ENCODE results near the gene AUTS2. TPM values are rescaled to one million over a fixed set of nuclear protein-coding genes. Genes with fewer than 3 reads are reported as not detected.

The AUTS2 gene
- total and polyA plus RNA-seq, 9 of the 15 experiments (the other 6 are each of a cell fraction or from before 2014, with no cell fraction given) = 0.58 TPM; not detected in 8

GRCh38 chr7:70619130-70619529 is 1020.9 kb downstream of the AUTS2 start (continued):
- no peak for TF ChIP-seq ZNF609 (CRISPR knock-in tag; IDR thresholded peaks at IDR 0.05; ENCODE audit: borderline replicate concordance)
- TF ChIP-seq CAMTA2 (CRISPR knock-in tag; conservative IDR thresholded peaks at IDR 0.05) = no peak
- TF ChIP-seq ZNF445 (CRISPR knock-in tag; IDR thresholded peaks at IDR 0.05; ENCODE audit: low read depth) = no peak
- TF ChIP-seq POLR3G (IDR thresholded peaks at IDR 0.05; ENCODE audit: extremely low read depth, insufficient read length, insufficient replicate concordance) = no peak
- no peak for TF ChIP-seq TRIM24 (IDR thresholded peaks at IDR 0.05)
- TF ChIP-seq SRSF3 (IDR thresholded peaks at IDR 0.05; ENCODE audit: insufficient read depth, low read length) = no peak

- no peak overlapping the region for H3K4me2 ChIP-seq (ENCODE audit: insufficient read depth, low read length)
- no peaks in the 10 kb centered on the region for H3K9me3 ChIP-seq (replicated peaks; ENCODE audit: control insufficient read depth, insufficient read depth, low read depth, low read length)
- TF ChIP-seq ELF1 (tag; IDR thresholded peaks at IDR 0.05) = no peak
- peak; percentile 37; the same call in 1 of the 2 replicates for TF ChIP-seq MAFF (IDR thresholded peaks at IDR 0.05; ENCODE audit: low read length)
- TF ChIP-seq RFX7 (CRISPR knock-in tag; IDR thresholded peaks at IDR 0.05) = no peak
- peak; percentile 47; the same call in 1 of the 2 replicates for TF ChIP-seq MAFK (IDR thresholded peaks at IDR 0.05; ENCODE audit: low read length)
- peak; percentile 42 for TF ChIP-seq ZNF316 (IDR thresholded peaks at IDR 0.05)
- H3K4me3 ChIP-seq = no peak overlapping the region
- H4K20me1 ChIP-seq (replicated peaks; ENCODE audit: control insufficient read depth, insufficient read depth, low read length) = 0 out of 2 replicates have a peak, but pooled peaks cover 8% of the 10 kb centered on the region
- H3K27me3 ChIP-seq (ENCODE audit: control insufficient read depth in 2 of 2, insufficient read depth in 2 of 2, low read length in 2 of 2) = peaks cover 17 to 52% of the 10 kb centered on the region in 2 experiments
- WGBS (ENCODE audit: insufficient coverage, low coverage, missing lambda C conversion rate) = 4% methylated on average over 7 of the region's 7 CpGs
- H3K79me2 ChIP-seq (ENCODE audit: control insufficient read depth, insufficient read depth, low read length) = no peaks in the 10 kb centered on the region
- intact Hi-C loops (cut with micrococcal nuclease) = no loop called here
- in situ Hi-C loops (cut with MboI) = no loop called here
- no peaks in the 10 kb centered on the region for H3K36me3 ChIP-seq (ENCODE audit: control insufficient read depth, insufficient read depth, low read length)
- DNase-seq (ENCODE audit: extremely low read depth in 1 of 4, low spot score in 3 of 4) (no peak), ATAC-seq (no peak), FAIRE-seq (no peak)
- ChIA-PET POLR2A (no interaction called here), CTCF (ENCODE audit: low intra/inter-chr PET ratio) (no interaction called here)
- no peak overlapping the region for H3K27ac ChIP-seq (ENCODE audit: extremely low read depth, low read depth, low read length)
- no peak overlapping the region for H2AFZ ChIP-seq (ENCODE audit: low read depth, low read length)
- no peaks in the 10 kb centered on the region for H3K9me1 ChIP-seq (ENCODE audit: control insufficient read depth, insufficient read depth, low read length)
- H3K9ac ChIP-seq (ENCODE audit: insufficient read depth in 1 of 2, low read depth in 2 of 2, low read length in 2 of 2) = no peak overlapping the region
- peaks cover 0 to 1% of the 10 kb centered on the region in 2 experiments; a peak in 1 of 5 replicates for H3K4me1 ChIP-seq (replicated peaks in 1 of 2; ENCODE audit: control insufficient read depth in 2 of 2, insufficient read depth in 2 of 2, low read length in 2 of 2)
- no TSS peak for BruUV-seq (replicated peaks)
These were observed 1021.4 kb downstream of the AUTS2 start for GRCh38 chr7:70619659-70620058.
